Liver (tissue), 9 donors: Measurements from ENCODE around the gene TNFAIP8L2. TPM values are rescaled to one million over a fixed set of nuclear protein-coding genes. Genes with fewer than 3 reads are reported as not detected.
A peak's percentile ranks its signal among the peaks of the same experiment; 100 is the strongest.

Source experiments
- DNase-seq: peaks from one replicate; pipeline ENCODE4 v3.0.0-alpha.2; 2017; ENCODE audit warnings: low spot score
- H3K27ac ChIP-seq, 2 donors: one replicate each; pipeline ENCODE4 v1.7.0; 2013; ENCODE audit warnings: inconsistent platforms in 2 of 2, low read length in 2 of 2, control low read depth in 1 of 2, low read depth in 1 of 2, mild to moderate bottlenecking in 1 of 2
- H3K27me3 ChIP-seq, 4 donors: one replicate each; pipeline versions ENCODE4 v1.6.1 to v1.7.0; 2013; ENCODE audit warnings: low read length in 3 of 4, inconsistent platforms in 1 of 4, mild to moderate bottlenecking in 1 of 4, moderate library complexity in 1 of 4; ENCODE audit not compliant: control insufficient read depth in 4 of 4, insufficient read depth in 4 of 4
- H3K36me3 ChIP-seq, 4 donors: one replicate each; pipeline versions ENCODE4 v1.6.1 to v1.7.0; 2013; ENCODE audit warnings: low read length in 3 of 4, mild to moderate bottlenecking in 3 of 4, low read depth in 1 of 4, moderate library complexity in 1 of 4; ENCODE audit not compliant: control insufficient read depth in 4 of 4, insufficient read depth in 3 of 4
- H3K4me1 ChIP-seq, 4 donors: one replicate each; pipeline versions ENCODE4 v1.6.1 to v1.7.0; 2013; ENCODE audit warnings: low read length in 3 of 4, mild to moderate bottlenecking in 3 of 4, moderate library complexity in 1 of 4; ENCODE audit not compliant: control insufficient read depth in 4 of 4, insufficient read depth in 4 of 4
- H3K4me3 ChIP-seq, 3 donors: one replicate each; pipeline versions ENCODE4 v1.6.1 to v1.7.0; 2013; ENCODE audit warnings: low read length in 3 of 3, control low read depth in 1 of 3, low read depth in 1 of 3, mild to moderate bottlenecking in 1 of 3
- H3K9ac ChIP-seq, 2 donors: one replicate each; pipeline ENCODE4 v1.7.0; 2013; ENCODE audit warnings: low read length in 2 of 2, mild to moderate bottlenecking in 2 of 2, moderate library complexity in 2 of 2, control low read depth in 1 of 2, low read depth in 1 of 2
- H3K9me3 ChIP-seq, 4 donors: one replicate each; pipeline versions ENCODE4 v1.6.1 to v1.7.0; 2013; ENCODE audit warnings: low read length in 3 of 4; ENCODE audit not compliant: control insufficient read depth in 4 of 4
- ATF3 ChIP-seq: IDR thresholded peaks from 2 replicates; pipeline ENCODE4 v1.6.1; 2016; ENCODE audit warnings: antibody characterized with exemption
- CTCF ChIP-seq: fragments of 150-350 bp; IDR thresholded peaks from 2 replicates; pipeline ENCODE4 v1.5.1; 2017; ENCODE audit warnings: improper control_type of control experiment, low read depth, low read length; ENCODE audit not compliant: missing input control
- EGR1 ChIP-seq, 2 donors: IDR thresholded peaks; 2 replicates each; pipeline ENCODE4 v1.6.1; 2016 to 2018; ENCODE audit warnings: antibody characterized with exemption in 2 of 2, low read depth in 2 of 2
- FOXA1 ChIP-seq: IDR thresholded peaks from 2 replicates; pipeline ENCODE4 v1.6.1; 2016; ENCODE audit warnings: antibody characterized with exemption
- FOXA2 ChIP-seq: IDR thresholded peaks from 2 replicates; pipeline ENCODE4 v1.6.1; 2016; ENCODE audit warnings: antibody characterized with exemption
- GABPA ChIP-seq, 2 donors: IDR thresholded peaks in 1 of 2; conservative IDR thresholded peaks in 1 of 2; 2 replicates each; pipeline ENCODE4 v1.6.1; 2016; ENCODE audit warnings: antibody characterized with exemption in 2 of 2, mild to moderate bottlenecking in 1 of 2, moderate library complexity in 1 of 2
- HNF4A ChIP-seq, 2 donors: conservative IDR thresholded peaks; 2 replicates each; pipeline ENCODE4 v1.6.1; 2016; ENCODE audit warnings: antibody characterized with exemption in 2 of 2, mild to moderate bottlenecking in 2 of 2
- HNF4G ChIP-seq: IDR thresholded peaks from 2 replicates; pipeline ENCODE4 v1.6.1; 2016; ENCODE audit warnings: antibody characterized with exemption
- JUND ChIP-seq, 2 donors: IDR thresholded peaks; 2 replicates each; pipeline ENCODE4 v1.6.1; 2016; ENCODE audit warnings: antibody characterized with exemption in 2 of 2
- MAX ChIP-seq: IDR thresholded peaks from 2 replicates; pipeline ENCODE4 v1.6.1; 2016; ENCODE audit warnings: antibody characterized with exemption
- NR2F2 ChIP-seq: IDR thresholded peaks from 2 replicates; pipeline ENCODE4 v1.6.1; 2016; ENCODE audit warnings: antibody characterized with exemption
- RAD21 ChIP-seq, 2 donors: IDR thresholded peaks; 2 replicates each; pipeline ENCODE4 v1.6.1; 2016; ENCODE audit warnings: antibody characterized with exemption in 2 of 2, mild to moderate bottlenecking in 2 of 2
- REST ChIP-seq: IDR thresholded peaks from 2 replicates; pipeline ENCODE4 v1.6.1; 2016; ENCODE audit warnings: antibody characterized with exemption, mild to moderate bottlenecking
- RXRA ChIP-seq, 2 donors: IDR thresholded peaks; 2 replicates each; pipeline ENCODE4 v1.6.1; 2017 to 2018; ENCODE audit warnings: antibody characterized with exemption in 2 of 2, mild to moderate bottlenecking in 1 of 2
- SP1 ChIP-seq: IDR thresholded peaks from 2 replicates; pipeline ENCODE4 v1.6.1; 2018; ENCODE audit warnings: antibody characterized with exemption, mild to moderate bottlenecking
- TAF1 ChIP-seq: conservative IDR thresholded peaks from 2 replicates; pipeline ENCODE4 v1.6.1; 2016; ENCODE audit warnings: antibody characterized with exemption, mild to moderate bottlenecking
- YY1 ChIP-seq: IDR thresholded peaks from 2 replicates; pipeline ENCODE4 v1.6.1; 2016; ENCODE audit warnings: antibody characterized with exemption, mild to moderate bottlenecking
- ZBTB33 ChIP-seq: IDR thresholded peaks from 2 replicates; pipeline ENCODE4 v1.6.1; 2016; ENCODE audit warnings: antibody characterized with exemption
- WGBS: extraction: QIAGEN DNeasy Blood & Tissue Kit; methylation state at CpG from one replicate; pipeline ENCODE4 v1.1.7; 2013; 5-methylcytosine and 5-hydroxymethylcytosine counted together
- polyA plus RNA-seq, 2 donors: library from polyadenylated mRNA; stranded (reverse) in 1 of 2; unstranded in 1 of 2; fragments of 200-250 nt in 1 of 2; fragments of >200 nt in 1 of 2; fragmentation: Nextera tagmentation in 1 of 2; extraction: Ambion mirVana in 1 of 2; gene quantifications; one replicate each; pipeline versions ENCODE4 v1.2.1 to v1.2.3, GENCODE V29; 2013 to 2015
- total RNA-seq, 2 donors: library from RNA; depleted of rRNA; stranded (reverse); fragments of >200 nt; gene quantifications; one replicate each; pipeline ENCODE4 v1.2.3, GENCODE V29; 2014
- donor health status: healthy.
- donor health status: healthy.
- donor health status: healthy.
- donor health status: healthy.
- donor health status: healthy.

The TNFAIP8L2 gene
- total and polyA plus RNA-seq, 4 donors, result 2.9 to 8.7 (median 4.1) TPM

GRCh38 chr1:151147665-151148064 lies 8.8 kb upstream of the TNFAIP8L2 start (continued):
- no peak for TF ChIP-seq EGR1 (IDR thresholded peaks at IDR 0.05; ENCODE audit: low read depth in 2 of 2)
- peak; percentile 81 for TF ChIP-seq HNF4G
- no peak for TF ChIP-seq YY1
- no peak for TF ChIP-seq ATF3
- TF ChIP-seq RAD21 (IDR thresholded peaks at IDR 0.05), result no peak
- TF ChIP-seq HNF4A (conservative IDR thresholded peaks at IDR 0.05), result peak; percentile 75 to 89
- TF ChIP-seq SP1, result peak; percentile 86
- TF ChIP-seq FOXA2, result peak; percentile 8
- TF ChIP-seq JUND (IDR thresholded peaks at IDR 0.05), result peak in 1 of 2 donors; percentile 39

GRCh38 chr1:151157067-151157531 lies 650 bp downstream of the TNFAIP8L2 start:
- H3K27ac ChIP-seq, result peak overlapping the region; percentile 58 to 74
- no peaks in the 10 kb centered on the region for H3K9me3 ChIP-seq
- peak overlapping the region in 2 of 3 donors; percentile 6 to 24 for H3K4me3 ChIP-seq
- no peaks in the 10 kb centered on the region for H3K27me3 ChIP-seq
- H3K9ac ChIP-seq, result peak overlapping the region; percentile 1 to 64
- H3K4me1 ChIP-seq, result peaks cover 0 to 3% (median 0%) of the 10 kb centered on the region in 4 donors
- WGBS, result 69% methylated on average over 6 of the region's 6 CpGs
- DNase-seq, result no peak
- TF ChIP-seq FOXA2 (no peak), CTCF (no peak), ATF3 (no peak), TAF1 (no peak), MAX (no peak), HNF4G (no peak), EGR1 (IDR thresholded peaks at IDR 0.05; ENCODE audit: low read depth in 2 of 2) (no peak), YY1 (no peak), SP1 (no peak), NR2F2 (no peak), RXRA (IDR thresholded peaks at IDR 0.05) (no peak)
- H3K36me3 ChIP-seq, result peaks cover 2 to 35% (median 14%) of the 10 kb centered on the region in 4 donors

- peaks cover 2 to 35% (median 14%) of the 10 kb centered on the region in 4 donors for H3K36me3 ChIP-seq
- no peak overlapping the region for H3K9ac ChIP-seq
- H3K4me1 ChIP-seq, result peaks cover 0 to 3% (median 0%) of the 10 kb centered on the region in 4 donors
- no peaks in the 10 kb centered on the region for H3K9me3 ChIP-seq
- H3K4me3 ChIP-seq, result no peak overlapping the region
- WGBS, result 80% methylated on average over 5 of the region's 5 CpGs
- H3K27me3 ChIP-seq, result no peaks in the 10 kb centered on the region
- DNase-seq, result no peak
- no peak overlapping the region for H3K27ac ChIP-seq
- TF ChIP-seq HNF4A (conservative IDR thresholded peaks at IDR 0.05) (no peak), YY1 (no peak), ZBTB33 (no peak), EGR1 (IDR thresholded peaks at IDR 0.05; ENCODE audit: low read depth in 2 of 2) (no peak), TAF1 (no peak), MAX (no peak), FOXA2 (no peak), REST (no peak), SP1 (no peak), HNF4G (no peak), GABPA (IDR thresholded peaks at IDR 0.05 in 1 of 2, conservative IDR thresholded peaks at IDR 0.05 in 1 of 2) (no peak), FOXA1 (no peak), RAD21 (IDR thresholded peaks at IDR 0.05) (no peak), NR2F2 (no peak), ATF3 (no peak), JUND (IDR thresholded peaks at IDR 0.05) (no peak), RXRA (IDR thresholded peaks at IDR 0.05) (no peak)
These were observed 1.9 kb downstream of the TNFAIP8L2 start for GRCh38 chr1:151158326-151158725.
